DMS79 treated with DMSO at 0.1 percent for 48 hours (cell line): Measurements from ENCODE around the gene UBE3B.

ENCODE experiments used
- DNase-seq: peaks from one replicate; lab custom pipeline; 2025; lab: John Stamatoyannopoulos, UW

UBE3B gene

DNA sequence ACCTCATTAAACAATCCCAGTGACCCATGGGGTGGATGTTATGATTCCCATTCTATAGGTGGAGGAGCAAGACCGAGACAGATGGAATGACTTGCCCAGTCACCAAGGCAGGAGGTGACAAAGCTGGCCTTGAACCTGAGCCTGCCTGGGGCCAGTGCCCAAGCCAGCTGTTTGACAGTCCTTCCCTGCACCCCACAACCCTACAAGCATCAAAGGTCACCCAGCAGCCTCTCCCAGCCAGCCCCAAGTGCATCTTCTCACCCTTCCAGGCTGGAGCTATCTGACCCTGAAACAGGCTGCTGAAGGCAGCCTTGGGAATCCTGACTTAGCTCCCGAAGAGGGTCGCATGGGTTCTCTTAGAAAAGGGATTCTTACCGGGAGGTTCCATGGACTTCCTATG, 75.5 kb downstream of the UBE3B start:
- no peak for DNase-seq

GRCh38 chr12:109553483-109553882, 76.0 kb downstream of the UBE3B start:
- no peak for DNase-seq

GRCh38 chr12:109553906-109554500, 76.6 kb downstream of the UBE3B start:
- no peak for DNase-seq

GRCh38 chr12:109554761-109555160, 77.3 kb downstream of the UBE3B start:
- DNase-seq, result no peak

DNA sequence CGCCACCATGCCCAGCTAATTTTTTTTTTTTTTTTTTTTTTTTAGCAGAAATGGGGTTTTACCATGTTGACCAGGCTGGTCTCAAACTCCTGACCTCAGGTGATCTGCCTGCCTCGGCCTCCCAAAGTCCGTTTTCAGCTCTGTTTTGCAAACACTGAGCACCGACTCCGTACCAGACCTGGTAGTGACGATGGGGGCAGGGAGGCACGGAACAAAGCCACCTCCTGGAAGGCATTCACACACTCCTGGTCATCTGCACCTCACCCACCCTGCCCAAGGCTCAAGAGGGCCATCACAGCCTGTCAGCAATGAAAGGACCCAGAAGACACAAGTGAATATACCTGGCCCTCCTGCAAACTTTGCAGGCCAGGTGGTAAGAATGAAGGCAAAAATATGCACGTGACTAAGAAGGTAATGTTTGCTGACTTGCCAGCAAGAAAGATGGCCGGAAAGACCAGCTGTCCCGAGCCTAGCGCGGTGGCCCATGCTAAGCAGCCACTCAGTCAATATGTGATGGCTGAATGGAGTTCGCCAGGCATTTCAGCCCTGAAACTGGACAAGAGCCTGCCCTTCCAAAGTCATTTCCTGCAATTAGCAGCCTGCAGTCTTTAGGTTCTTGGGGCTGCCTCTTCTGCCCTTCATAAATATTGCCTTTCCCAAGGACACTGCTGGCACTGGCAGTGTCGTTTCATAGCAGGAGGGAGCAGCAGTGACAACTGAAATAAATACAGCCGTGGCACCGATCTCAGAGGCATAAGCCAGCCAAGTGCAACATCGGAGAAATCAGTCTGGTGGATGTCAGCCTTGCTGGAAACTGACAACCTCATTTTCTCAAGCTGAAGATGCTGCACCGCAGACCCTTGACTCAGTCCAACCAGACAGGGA, 78.2 kb downstream of the UBE3B start:
- no peak for DNase-seq

DNA sequence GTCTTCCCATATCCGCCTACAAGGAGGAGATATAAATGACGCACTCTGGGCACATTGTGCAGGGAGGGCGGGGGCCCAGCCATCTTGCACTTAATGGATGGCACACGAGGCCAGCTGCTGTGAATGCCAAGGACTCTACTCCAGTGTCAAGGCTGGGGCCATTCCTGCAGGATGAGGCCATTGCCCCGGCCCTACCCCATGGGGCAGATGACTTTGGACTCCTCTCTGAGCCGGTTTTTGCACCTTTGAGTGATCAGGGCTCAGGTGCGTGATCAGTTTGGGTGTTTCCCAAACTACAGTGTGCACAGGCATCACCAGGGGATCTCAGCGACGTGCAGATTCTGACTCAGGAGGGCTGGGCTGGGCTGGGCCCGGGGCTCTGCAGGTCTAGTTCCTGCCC, 79.8 kb downstream of the UBE3B start:
- no peak for DNase-seq

GRCh38 chr12:109557805-109558204, 80.4 kb downstream of the UBE3B start:
- no peak for DNase-seq

GRCh38 chr12:109558374-109559199, 81.2 kb downstream of the UBE3B start:
- no peak for DNase-seq

DNA sequence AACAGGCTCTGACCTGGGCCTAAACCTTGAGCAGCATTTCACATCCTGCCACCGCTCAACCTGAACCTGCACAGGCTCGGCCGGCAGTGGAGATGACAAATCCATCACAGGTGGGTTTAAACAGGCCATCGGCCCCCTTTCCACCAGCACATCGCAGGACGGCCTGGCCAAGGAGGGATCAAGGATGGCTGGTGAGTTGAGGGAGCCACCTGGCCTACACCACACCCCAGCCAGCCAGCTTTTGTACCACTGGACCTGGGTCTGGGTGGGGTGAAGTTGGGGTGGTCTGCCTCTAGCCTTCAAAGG, 81.7 kb downstream of the UBE3B start:
- DNase-seq, result no peak

GRCh38 chr12:109559601-109560000, 82.2 kb downstream of the UBE3B start:
- no peak for DNase-seq

GRCh38 chr12:109560867-109561710, 83.7 kb downstream of the UBE3B start:
- no peak for DNase-seq

- no peak for DNase-seq
Measured at GRCh38 chr12:109561711-109562030, 84.2 kb downstream of the UBE3B start.

- DNase-seq, result no peak
Measured at GRCh38 chr12:109562871-109563270, 85.4 kb downstream of the UBE3B start.

GRCh38 chr12:109563291-109564284, 86.2 kb downstream of the UBE3B start:
- no peak for DNase-seq

- no peak for DNase-seq
Measured at GRCh38 chr12:109566424-109566823, 89.0 kb downstream of the UBE3B start.

DNA sequence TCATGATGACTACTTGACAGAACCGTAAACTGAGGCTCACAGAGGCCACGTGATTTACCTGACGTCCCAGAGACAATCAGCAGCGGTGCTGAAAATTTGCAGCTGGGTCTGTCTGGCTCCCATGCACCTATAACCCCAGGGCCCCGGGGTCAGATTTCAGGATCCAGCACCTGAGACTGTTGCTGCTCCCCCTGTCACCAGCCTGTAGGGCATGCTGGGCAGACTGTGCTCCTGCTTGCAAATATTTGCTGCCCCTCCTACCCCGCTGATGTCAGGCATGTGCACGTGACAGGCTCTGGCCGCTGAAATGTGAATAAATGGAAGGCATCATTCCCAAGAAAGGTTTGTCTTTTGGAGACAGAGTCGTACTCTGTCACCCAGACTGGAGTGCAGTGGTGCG, 89.9 kb downstream of the UBE3B start:
- no peak for DNase-seq

DNA sequence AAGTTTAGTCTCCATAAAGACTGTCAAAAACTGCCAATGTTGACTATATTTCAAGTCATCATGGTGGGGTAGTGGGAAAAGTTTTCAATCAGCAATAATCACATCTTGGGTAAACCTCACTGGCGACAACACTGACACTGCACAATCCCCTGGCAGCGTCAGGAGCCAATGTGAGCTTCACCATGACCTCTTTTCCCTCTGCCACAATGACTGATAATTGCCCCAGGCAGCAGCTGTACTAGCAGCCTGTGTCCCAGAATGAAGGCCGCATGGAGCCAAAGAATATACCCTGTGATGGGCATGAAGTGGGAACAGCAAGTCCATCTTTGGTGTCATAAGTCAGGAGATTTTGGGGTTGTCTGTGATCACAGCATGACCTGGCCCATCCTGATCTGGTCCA, 90.5 kb downstream of the UBE3B start:
- DNase-seq, result no peak

- DNase-seq, result no peak
Measured at GRCh38 chr12:109568486-109568885, 91.1 kb downstream of the UBE3B start.

DNA sequence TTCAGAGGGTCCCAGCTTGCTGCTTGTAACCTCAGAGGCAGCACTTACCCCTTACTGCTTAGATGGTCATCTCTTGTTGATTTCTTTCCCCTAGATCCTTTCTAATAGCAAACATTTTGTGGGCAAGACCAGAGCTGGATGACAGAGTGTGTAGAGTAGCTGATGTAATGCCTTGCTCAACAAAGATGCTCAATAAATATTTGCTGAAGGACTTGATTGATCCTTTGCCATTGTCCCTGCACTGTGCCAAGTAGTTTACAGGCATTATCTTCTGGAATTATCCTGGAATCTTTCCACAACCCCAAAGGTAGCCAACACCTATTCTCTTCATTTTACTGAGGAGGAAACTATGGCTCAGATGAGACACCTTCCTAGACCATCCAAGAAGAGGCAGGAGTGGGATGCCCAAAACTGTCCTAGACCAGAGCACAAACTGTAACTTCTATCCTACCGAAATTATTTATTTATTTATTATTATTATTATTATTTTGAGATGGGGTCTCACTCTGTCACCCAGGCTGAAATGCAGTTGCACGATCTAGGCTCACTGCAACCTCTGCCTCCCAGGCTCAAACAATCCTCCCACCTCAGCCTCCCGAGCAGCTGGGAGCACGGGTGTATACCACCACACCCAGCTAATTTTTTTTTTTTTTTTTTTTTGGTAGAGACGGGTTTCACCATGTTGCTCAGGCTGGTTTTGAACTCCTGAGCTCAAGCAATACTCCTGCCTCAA, 94.5 kb downstream of the UBE3B start:
- DNase-seq, result no peak

- no peak for DNase-seq
Measured at GRCh38 chr12:109572506-109572845, 95.0 kb downstream of the UBE3B start.
